ENCODE data around the gene CDC42BPB. TPM values are rescaled to one million over a fixed set of nuclear protein-coding genes. Genes with fewer than 3 reads are reported as not detected.

Gene CDC42BPB
- total RNA-seq, 3 donors from 2014 or later (not counting 1 experiment from before 2014, with no cell fraction given), result 0.86 to 2.3 (median 2.0) TPM

DNA sequence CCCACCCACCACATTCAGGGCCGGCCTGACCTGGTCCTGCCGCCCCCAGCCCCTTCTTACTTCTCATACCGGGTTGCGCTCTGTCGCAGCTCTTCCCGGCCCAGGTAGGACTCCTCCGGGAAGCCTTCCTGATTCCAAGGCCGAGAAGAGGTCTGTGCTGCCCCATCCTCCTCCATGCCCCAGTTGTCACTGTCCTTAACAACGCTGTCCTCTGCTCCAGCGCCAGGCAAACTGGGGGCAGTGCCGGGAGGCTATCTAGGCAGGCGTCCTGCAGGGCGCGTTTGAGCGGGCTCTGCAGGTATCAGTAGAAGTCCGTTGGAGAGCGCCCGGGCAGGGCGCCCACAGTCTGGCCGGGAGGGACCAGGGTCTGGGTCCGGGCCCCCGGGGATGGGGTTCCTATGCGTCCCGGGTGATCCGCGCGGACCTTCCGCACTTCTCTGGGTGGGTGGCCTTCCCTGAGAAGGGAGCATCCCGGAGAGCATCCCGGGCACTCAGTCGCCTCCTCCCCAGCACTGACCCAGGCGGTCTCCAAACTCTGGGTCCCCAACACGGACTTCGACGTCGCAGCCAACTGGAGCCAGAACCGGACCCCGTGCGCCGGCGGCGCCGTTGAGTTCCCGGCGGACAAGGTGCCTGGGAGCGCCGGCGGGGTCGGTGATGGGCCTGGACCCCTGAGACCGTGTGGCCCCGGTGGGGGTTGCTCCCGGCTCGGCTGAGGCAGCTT lies 134.0 kb downstream of the CDC42BPB start:
- intact Hi-C loops (cut with micrococcal nuclease), result no loop called here
- no peak overlapping the region for H3K4me3 Mint-ChIP-seq

DNA sequence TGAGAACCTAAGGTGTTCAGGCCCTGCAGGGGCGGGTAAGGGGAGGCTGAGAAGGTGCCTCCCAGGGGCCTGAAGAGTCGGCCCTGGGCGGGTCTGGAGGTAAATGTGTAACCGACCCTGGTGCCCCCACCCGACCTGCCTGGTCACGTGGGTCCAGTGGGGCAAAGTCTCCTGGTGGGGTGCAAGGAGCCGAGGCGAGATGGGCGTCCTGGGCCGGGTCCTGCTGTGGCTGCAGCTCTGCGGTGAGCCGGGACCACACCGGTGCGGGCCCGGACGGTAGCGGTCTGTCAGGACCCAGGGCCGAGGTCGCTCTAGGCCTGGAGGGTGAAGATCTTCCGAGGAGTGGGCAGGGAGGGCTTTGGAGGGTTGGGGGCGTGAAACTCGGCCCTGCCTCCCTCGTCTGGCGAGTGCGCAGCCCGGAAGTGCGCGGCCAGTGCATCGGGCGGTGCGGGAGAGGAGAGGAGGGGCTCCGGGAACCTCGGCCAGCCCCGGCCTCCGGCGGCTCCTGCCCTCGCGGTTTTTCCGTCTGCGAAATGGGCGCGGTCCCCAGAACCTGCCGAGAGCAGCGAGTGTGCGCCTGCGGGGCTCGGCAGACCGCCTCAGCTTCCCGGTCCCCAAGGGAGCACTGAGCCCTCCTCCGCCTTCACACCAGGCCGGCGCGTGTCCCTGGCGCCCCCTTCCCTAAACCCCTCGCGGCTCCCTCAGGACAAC lies 134.7 kb downstream of the CDC42BPB start, which contains the start of gene AMN:
Gene AMN, plus strand, starts transcription at position 174 of the 711 bp plus-strand sequence. Its CDS starts 26 bp downstream, at position 200.
- H3K27ac Mint-ChIP-seq, result no peak within 1 kb of the TSS
- WGBS (ENCODE audit: insufficient coverage), result 9% methylated on average over 56 of the region's 56 CpGs
- TF ChIP-seq, protein P1, sequence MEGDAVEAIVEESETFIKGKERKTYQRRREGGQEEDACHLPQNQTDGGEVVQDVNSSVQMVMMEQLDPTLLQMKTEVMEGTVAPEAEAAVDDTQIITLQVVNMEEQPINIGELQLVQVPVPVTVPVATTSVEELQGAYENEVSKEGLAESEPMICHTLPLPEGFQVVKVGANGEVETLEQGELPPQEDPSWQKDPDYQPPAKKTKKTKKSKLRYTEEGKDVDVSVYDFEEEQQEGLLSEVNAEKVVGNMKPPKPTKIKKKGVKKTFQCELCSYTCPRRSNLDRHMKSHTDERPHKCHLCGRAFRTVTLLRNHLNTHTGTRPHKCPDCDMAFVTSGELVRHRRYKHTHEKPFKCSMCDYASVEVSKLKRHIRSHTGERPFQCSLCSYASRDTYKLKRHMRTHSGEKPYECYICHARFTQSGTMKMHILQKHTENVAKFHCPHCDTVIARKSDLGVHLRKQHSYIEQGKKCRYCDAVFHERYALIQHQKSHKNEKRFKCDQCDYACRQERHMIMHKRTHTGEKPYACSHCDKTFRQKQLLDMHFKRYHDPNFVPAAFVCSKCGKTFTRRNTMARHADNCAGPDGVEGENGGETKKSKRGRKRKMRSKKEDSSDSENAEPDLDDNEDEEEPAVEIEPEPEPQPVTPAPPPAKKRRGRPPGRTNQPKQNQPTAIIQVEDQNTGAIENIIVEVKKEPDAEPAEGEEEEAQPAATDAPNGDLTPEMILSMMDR (IDR thresholded peaks at IDR 0.05), result no peak
- H3K9me3 Mint-ChIP-seq, result no peaks in the 10 kb centered on the region
- ATAC-seq (no peak), DNase-seq (no peak)
- Histone ChIP-seq H3K9me3 (ENCODE audit: control insufficient read depth, insufficient read depth, low read length) (no peaks in the 10 kb centered on the region), H3K4me1 (ENCODE audit: control insufficient read depth, insufficient read depth, low read length) (peaks cover 20% of the 10 kb centered on the region), H3K36me3 (ENCODE audit: control insufficient read depth, insufficient read depth, low read length) (no peaks in the 10 kb centered on the region), H3K27ac (ENCODE audit: low read length) (no peak within 1 kb of the TSS), H3K4me3 (ENCODE audit: low read length) (no peak within 1 kb of the TSS), H3K27me3 (ENCODE audit: control insufficient read depth, insufficient read depth, low read length) (peaks cover 15% of the 10 kb centered on the region)
- H3K36me3 Mint-ChIP-seq, result no peaks in the 10 kb centered on the region
- H3K4me3 Mint-ChIP-seq, result no peak within 1 kb of the TSS
- peaks cover 13 to 17% of the 10 kb centered on the region in 2 donors for H3K27me3 Mint-ChIP-seq (ENCODE audit: low read depth in 2 of 2)
- H3K4me1 Mint-ChIP-seq, result no peaks in the 10 kb centered on the region
- intact Hi-C loops (cut with micrococcal nuclease), result no loop called here

More for the DNA sequence above, 134.0 kb downstream of the CDC42BPB start:
- TF ChIP-seq, protein P1 (IDR thresholded peaks at IDR 0.05), result no peak
- ATAC-seq, result no peak
- Mint-ChIP-seq H3K27me3 (ENCODE audit: low read depth in 2 of 2) (peaks cover 13 to 17% of the 10 kb centered on the region in 2 donors), H3K27ac (no peak overlapping the region), H3K9me3 (no peaks in the 10 kb centered on the region), H3K36me3 (no peaks in the 10 kb centered on the region), H3K4me1 (peaks cover 0 to under 1% of the 10 kb centered on the region in 2 donors)
- peaks cover 24% of the 10 kb centered on the region for H3K4me1 ChIP-seq (ENCODE audit: control insufficient read depth, insufficient read depth, low read length)
- H3K27ac ChIP-seq (ENCODE audit: low read length), result no peak overlapping the region
- no peak overlapping the region for H3K4me3 ChIP-seq (ENCODE audit: low read length)
- DNase-seq, result no peak
- H3K36me3 ChIP-seq (ENCODE audit: control insufficient read depth, insufficient read depth, low read length), result no peaks in the 10 kb centered on the region
- H3K27me3 ChIP-seq (ENCODE audit: control insufficient read depth, insufficient read depth, low read length), result peaks cover 19% of the 10 kb centered on the region
- no peaks in the 10 kb centered on the region for H3K9me3 ChIP-seq (ENCODE audit: control insufficient read depth, insufficient read depth, low read length)
- WGBS (ENCODE audit: insufficient coverage), result 11% methylated on average over 53 of the region's 53 CpGs

DNA sequence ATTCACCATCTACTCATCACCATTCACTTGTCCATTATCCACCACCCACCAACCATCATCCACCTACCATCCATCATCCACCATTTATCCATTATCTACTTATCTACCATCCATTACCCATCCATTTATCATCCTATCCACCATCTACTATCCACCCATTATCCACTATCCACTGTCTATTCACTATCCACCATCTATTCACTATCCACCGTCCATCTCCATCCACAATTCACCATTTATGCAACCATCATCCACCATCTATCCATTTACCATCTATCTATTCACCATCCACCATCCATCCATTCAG lies 136.4 kb downstream of the CDC42BPB start:
- Mint-ChIP-seq H3K4me3 (no peak overlapping the region), H3K27me3 (ENCODE audit: low read depth in 2 of 2) (peaks cover 6 to 14% of the 10 kb centered on the region in 2 donors), H3K36me3 (no peaks in the 10 kb centered on the region), H3K9me3 (no peaks in the 10 kb centered on the region), H3K4me1 (no peaks in the 10 kb centered on the region), H3K27ac (no peak overlapping the region)
- Histone ChIP-seq H3K4me3 (ENCODE audit: low read length) (no peak overlapping the region), H3K27me3 (ENCODE audit: control insufficient read depth, insufficient read depth, low read length) (peaks cover 14% of the 10 kb centered on the region), H3K4me1 (ENCODE audit: control insufficient read depth, insufficient read depth, low read length) (peaks cover 28% of the 10 kb centered on the region), H3K36me3 (ENCODE audit: control insufficient read depth, insufficient read depth, low read length) (no peaks in the 10 kb centered on the region), H3K9me3 (ENCODE audit: control insufficient read depth, insufficient read depth, low read length) (no peaks in the 10 kb centered on the region), H3K27ac (ENCODE audit: low read length) (no peak overlapping the region)
- intact Hi-C loops (cut with micrococcal nuclease), result no loop called here
- WGBS (ENCODE audit: insufficient coverage), result 100% methylated on average over 1 of the region's 1 CpG
- no peak for ATAC-seq
- DNase-seq, result no peak
- TF ChIP-seq, protein P1 (IDR thresholded peaks at IDR 0.05), result no peak
